SK-N-SH (cell line): Measurements from ENCODE around the gene OPA1. TPM values are rescaled to one million over a fixed set of nuclear protein-coding genes. Genes with fewer than 3 reads are reported as not detected.

ENCODE experiments used
- CTCF ChIA-PET: fragments of 300-600, 350-600 bp; formaldehyde crosslinking; extraction: SDS; loops from one replicate; lab custom pipeline; 2021; lab: Yijun Ruan, JAX
- POLR2A ChIA-PET: fragments of 350-600 bp; sonication (Branson Sonifier 250); formaldehyde crosslinking; extraction: SDS; loops from one replicate; lab custom pipeline; 2020; ENCODE audit warnings: antibody characterized with exemption, inconsistent platforms; lab: Yijun Ruan, JAX
- DNase-seq: peaks from one replicate; pipeline ENCODE4 v3.0.0; 2012
- H2AFZ ChIP-seq: fragments of 200-600 bp; sonication (generic); 2 replicates; pipeline ENCODE4 v1.8.1; 2016; ENCODE audit warnings: antibody characterized with exemption, mild to moderate bottlenecking, low read depth
- H3F3A ChIP-seq: fragments of 200-600 bp; sonication (generic); replicated peaks from 2 replicates; pipeline ENCODE3; 2016; ENCODE audit warnings: antibody characterized with exemption, mild to moderate bottlenecking; ENCODE audit not compliant: insufficient read depth
- H3K27ac ChIP-seq, 2 experiments: fragments of 200-500 bp in 1 of 2; fragments of 200-600 bp in 1 of 2; sonication (Bioruptor generic) in 1 of 2; sonication (generic), shearing (Covaris generic) in 1 of 2; 2 replicates each; pipeline versions ENCODE4 v1.5.1 to v1.6.1; 2014 to 2016; ENCODE audit warnings: low read depth in 2 of 2, inconsistent platforms in 1 of 2, low read length in 1 of 2, mild to moderate bottlenecking in 1 of 2, mixed read lengths in 1 of 2
- H3K27me3 ChIP-seq: fragments of 200-600 bp; sonication (generic), shearing (Covaris generic); 2 replicates; pipeline ENCODE4 v1.6.1; 2016; ENCODE audit warnings: mixed run types; ENCODE audit not compliant: insufficient read depth
- H3K36me3 ChIP-seq, 2 experiments: fragments of 200-500 bp in 1 of 2; fragments of 200-600 bp in 1 of 2; sonication (Bioruptor generic) in 1 of 2; sonication (generic) in 1 of 2; replicated peaks in 1 of 2; 2 replicates each; pipeline versions ENCODE3 to v1.5.1; 2014 to 2016; ENCODE audit warnings: low read length in 1 of 2, mild to moderate bottlenecking in 1 of 2; ENCODE audit not compliant: insufficient read depth in 2 of 2, control insufficient read depth in 1 of 2
- H3K4me1 ChIP-seq, 2 experiments: fragments of 200-500 bp in 1 of 2; fragments of 200-600 bp in 1 of 2; sonication (Bioruptor generic) in 1 of 2; sonication (generic), shearing (Covaris generic) in 1 of 2; 2 replicates each; pipeline versions ENCODE4 v1.5.1 to v1.6.1; 2014 to 2016; ENCODE audit warnings: low read depth in 1 of 2, low read length in 1 of 2, mixed run types in 1 of 2; ENCODE audit not compliant: insufficient read depth in 2 of 2, control insufficient read depth in 1 of 2
- H3K4me2 ChIP-seq: fragments of 200-600 bp; sonication (generic), shearing (Covaris generic); 2 replicates; pipeline ENCODE4 v1.6.1; 2017; ENCODE audit warnings: mixed run types
- H3K4me3 ChIP-seq, 2 experiments: fragments of 200-500 bp in 1 of 2; fragments of 200-600 bp in 1 of 2; sonication (Bioruptor generic) in 1 of 2; sonication (generic), shearing (Covaris generic) in 1 of 2; 2 replicates each; pipeline versions ENCODE4 v1.5.1 to v1.8.1; 2014 to 2016; ENCODE audit warnings: low read depth in 2 of 2, inconsistent platforms in 1 of 2, low read length in 1 of 2, mild to moderate bottlenecking in 1 of 2, mixed read lengths in 1 of 2, moderate library complexity in 1 of 2
- H3K79me2 ChIP-seq: fragments of 200-600 bp; sonication (generic); 2 replicates; pipeline ENCODE4 v1.8.1; 2017; ENCODE audit warnings: mild to moderate bottlenecking; ENCODE audit not compliant: insufficient read depth
- H3K9ac ChIP-seq: fragments of 200-600 bp; sonication (generic); 2 replicates; pipeline ENCODE4 v1.6.1; 2017; ENCODE audit warnings: mixed run types
- H3K9me2 ChIP-seq: fragments of 200-600 bp; sonication (generic); 2 replicates; pipeline ENCODE4 v1.6.1; 2017; ENCODE audit warnings: mixed run types
- H3K9me3 ChIP-seq: fragments of 200-600 bp; sonication (generic); 2 replicates; pipeline ENCODE4 v1.6.1; 2017; ENCODE audit warnings: mixed run types, mild to moderate bottlenecking, moderate library complexity
- H4K20me1 ChIP-seq: fragments of 200-600 bp; sonication (generic); 2 replicates; pipeline ENCODE4 v1.6.1; 2017; ENCODE audit warnings: mild to moderate bottlenecking, mixed run types; ENCODE audit not compliant: insufficient read depth
- CTCF ChIP-seq: fragments of 200-600 bp; sonication (generic); IDR thresholded peaks from 2 replicates; pipeline ENCODE4 v1.6.1; 2017; ENCODE audit warnings: antibody characterized with exemption, mild to moderate bottlenecking, moderate library complexity
- ELF1 ChIP-seq: IDR thresholded peaks from 2 replicates; pipeline ENCODE4 v1.4.0; 2012
- EP300 ChIP-seq, 2 experiments: IDR thresholded peaks; 2 replicates each; pipeline versions ENCODE4 v1.4.0 to v1.6.1; 2012; ENCODE audit warnings: borderline replicate concordance in 1 of 2, low read depth in 1 of 2, low read length in 1 of 2
- GATA2 ChIP-seq: sonication (generic); formaldehyde crosslinking; IDR thresholded peaks from 2 replicates; pipeline ENCODE4 v1.5.0; 2020; ENCODE audit warnings: mild to moderate bottlenecking, missing genetic modification reagents
- JUND ChIP-seq: IDR thresholded peaks from 2 replicates; pipeline ENCODE4 v1.4.0; 2012
- MEF2A ChIP-seq: IDR thresholded peaks from 2 replicates; pipeline ENCODE4 v1.4.0; 2012; ENCODE audit warnings: low read depth, borderline replicate concordance
- NFIC ChIP-seq: IDR thresholded peaks from 2 replicates; pipeline ENCODE4 v1.4.0; 2012; ENCODE audit warnings: borderline replicate concordance
- POLR2AphosphoS5 ChIP-seq: IDR thresholded peaks from 2 replicates; pipeline ENCODE4 v1.6.1; 2012; ENCODE audit warnings: low read depth, low read length
- RAD21 ChIP-seq: IDR thresholded peaks from 2 replicates; pipeline ENCODE4 v1.6.1; 2012; ENCODE audit warnings: mild to moderate bottlenecking, low read length
- REST ChIP-seq: IDR thresholded peaks from 2 replicates; pipeline ENCODE4 v1.6.1; 2012; ENCODE audit warnings: mild to moderate bottlenecking, low read depth, low read length, moderate library complexity
- RFX5 ChIP-seq: IDR thresholded peaks from 2 replicates; pipeline ENCODE4 v1.6.1; 2012; ENCODE audit warnings: mild to moderate bottlenecking, improper control_type of control experiment, low read length
- RXRA ChIP-seq: IDR thresholded peaks from 2 replicates; pipeline ENCODE4 v1.4.0; 2012; ENCODE audit warnings: low read depth, mild to moderate bottlenecking, borderline replicate concordance
- SMC3 ChIP-seq: IDR thresholded peaks from 2 replicates; pipeline ENCODE4 v1.6.1; 2012; ENCODE audit warnings: low read depth, low read length, improper control_type of control experiment
- USF1 ChIP-seq: IDR thresholded peaks from 2 replicates; pipeline ENCODE4 v1.4.0; 2012; ENCODE audit warnings: low read depth, borderline replicate concordance
- WGBS: methylation state at CpG from one replicate; pipeline ENCODE4 v1.1.6; 2017; ENCODE audit warnings: low lambda C conversion rate; 5-methylcytosine and 5-hydroxymethylcytosine counted together
- polyA plus RNA-seq, 3 experiments: library from polyadenylated mRNA; depleted of rRNA; stranded (reverse); fragments of >200 nt; gene quantifications; 2 replicates each; pipeline ENCODE4 v1.2.3, GENCODE V29; 2012

Gene OPA1
- polyA plus RNA-seq, 1 of the 3 experiments (the other 2 are of a cell fraction): 11.4 TPM

GRCh38 chr3:193708270-193708669 lies 115.3 kb downstream of the OPA1 start:
- no peaks in the 10 kb centered on the region for H3K9me2 ChIP-seq
- H3K79me2 ChIP-seq: no peaks in the 10 kb centered on the region
- H3K27me3 ChIP-seq: no peaks in the 10 kb centered on the region
- no peak overlapping the region for H2AFZ ChIP-seq
- TF ChIP-seq JUND (no peak), RAD21 (no peak), RXRA (no peak), EP300 (IDR thresholded peaks at IDR 0.05; ENCODE audit: borderline replicate concordance in 1 of 2, low read depth in 1 of 2, low read length in 1 of 2) (no peak), CTCF (no peak), MEF2A (no peak), RFX5 (no peak), REST (no peak), SMC3 (no peak), NFIC (no peak), GATA2 (no peak)
- H3K9ac ChIP-seq: no peak overlapping the region
- no peak overlapping the region for H3K27ac ChIP-seq
- no peaks in the 10 kb centered on the region for H4K20me1 ChIP-seq
- no peaks in the 10 kb centered on the region for H3K4me1 ChIP-seq
- ChIA-PET POLR2A (no interaction called here), CTCF (no interaction called here)
- H3F3A ChIP-seq: no peaks in the 10 kb centered on the region
- H3K36me3 ChIP-seq: no peaks in the 10 kb centered on the region
- no peak for DNase-seq
- H3K9me3 ChIP-seq: no peaks in the 10 kb centered on the region
- 95% methylated on average over 3 of the region's 3 CpGs for WGBS
- no peak overlapping the region for H3K4me2 ChIP-seq
- H3K4me3 ChIP-seq: no peak overlapping the region

- Histone ChIP-seq H3F3A (no peaks in the 10 kb centered on the region), H3K27me3 (no peaks in the 10 kb centered on the region), H3K36me3 (no peaks in the 10 kb centered on the region), H3K9me3 (no peaks in the 10 kb centered on the region), H3K4me1 (no peaks in the 10 kb centered on the region), H3K9me2 (no peaks in the 10 kb centered on the region), H2AFZ (no peak overlapping the region), H3K4me2 (no peak overlapping the region), H3K9ac (no peak overlapping the region), H3K79me2 (no peaks in the 10 kb centered on the region), H3K4me3 (no peak overlapping the region), H4K20me1 (no peaks in the 10 kb centered on the region), H3K27ac (no peak overlapping the region)
- ChIA-PET POLR2A (no interaction called here), CTCF (interaction anchor here (0.7 kb wide), 1 partner anchor 23 kb away, joined by 3 read pairs; no protein-coding TSS in a partner anchor)
- DNase-seq: no peak
- 85% methylated on average over 18 of the region's 18 CpGs for WGBS
- TF ChIP-seq POLR2AphosphoS5 (no peak), USF1 (no peak), ELF1 (no peak)
Observed at GRCh38 chr3:193710286-193711165, 117.5 kb downstream of the OPA1 start.
